ENCODE data around the gene MED26.
A peak's percentile ranks its signal among the peaks of the same experiment; 100 is the strongest.

The MED26 gene

GRCh38 chr19:16641695-16642094 is 13.7 kb upstream of the MED26 start:
- TF ChIP-seq CTCF (IDR thresholded peaks at IDR 0.05; ENCODE audit: insufficient read depth, low read length, poor library complexity, severe bottlenecking), result no peak
- no peak overlapping the region for H3K4me3 ChIP-seq (replicated peaks; ENCODE audit: low read depth, low read length)
- H3K36me3 ChIP-seq (ENCODE audit: control insufficient read depth, insufficient read depth, low read length), result peaks cover 22% of the 10 kb centered on the region
- no peaks in the 10 kb centered on the region for H3K27me3 ChIP-seq (replicated peaks; ENCODE audit: control insufficient read depth, insufficient read depth, low read length)
- DNase-seq (ENCODE audit: extremely low read depth, insufficient read length), result no peak

- Histone ChIP-seq H3K36me3 (ENCODE audit: control insufficient read depth, insufficient read depth, low read length) (peaks cover 22% of the 10 kb centered on the region), H3K4me3 (replicated peaks; ENCODE audit: low read depth, low read length) (no peak overlapping the region), H3K27me3 (replicated peaks; ENCODE audit: control insufficient read depth, insufficient read depth, low read length) (no peaks in the 10 kb centered on the region)
- DNase-seq (ENCODE audit: extremely low read depth, insufficient read length), result no peak
- no peak for TF ChIP-seq CTCF (IDR thresholded peaks at IDR 0.05; ENCODE audit: insufficient read depth, low read length, poor library complexity, severe bottlenecking)
Observed at GRCh38 chr19:16640951-16641350, 12.9 kb upstream of the MED26 start.

- no peak for DNase-seq (ENCODE audit: extremely low read depth, insufficient read length)
- Histone ChIP-seq H3K36me3 (ENCODE audit: control insufficient read depth, insufficient read depth, low read length) (peaks cover 22% of the 10 kb centered on the region), H3K4me3 (replicated peaks; ENCODE audit: low read depth, low read length) (no peak overlapping the region), H3K27me3 (replicated peaks; ENCODE audit: control insufficient read depth, insufficient read depth, low read length) (no peaks in the 10 kb centered on the region)
- TF ChIP-seq CTCF (IDR thresholded peaks at IDR 0.05; ENCODE audit: insufficient read depth, low read length, poor library complexity, severe bottlenecking), result no peak
Observed at GRCh38 chr19:16638666-16639065, 10.7 kb upstream of the MED26 start.

GRCh38 chr19:16637535-16637934 is 9.5 kb upstream of the MED26 start:
- Histone ChIP-seq H3K36me3 (ENCODE audit: control insufficient read depth, insufficient read depth, low read length) (peaks cover 17% of the 10 kb centered on the region), H3K27me3 (replicated peaks; ENCODE audit: control insufficient read depth, insufficient read depth, low read length) (no peaks in the 10 kb centered on the region), H3K4me3 (replicated peaks; ENCODE audit: low read depth, low read length) (no peak overlapping the region)
- no peak for TF ChIP-seq CTCF (IDR thresholded peaks at IDR 0.05; ENCODE audit: insufficient read depth, low read length, poor library complexity, severe bottlenecking)
- no peak for DNase-seq (ENCODE audit: extremely low read depth, insufficient read length)

- Histone ChIP-seq H3K4me3 (replicated peaks; ENCODE audit: low read depth, low read length) (no peak overlapping the region), H3K36me3 (ENCODE audit: control insufficient read depth, insufficient read depth, low read length) (peaks cover 8% of the 10 kb centered on the region)
- no peak for TF ChIP-seq CTCF (IDR thresholded peaks at IDR 0.05; ENCODE audit: insufficient read depth, low read length, poor library complexity, severe bottlenecking)
Observed at GRCh38 chr19:16631465-16631864, 3.5 kb upstream of the MED26 start.

GRCh38 chr19:16628984-16629691 is 1.1 kb upstream of the MED26 start:
- peak overlapping the region; percentile 90 for H3K4me3 ChIP-seq (replicated peaks; ENCODE audit: low read depth, low read length)
- no peaks in the 10 kb centered on the region for H3K27me3 ChIP-seq (replicated peaks; ENCODE audit: control insufficient read depth, insufficient read depth, low read length)
- no peak for DNase-seq (ENCODE audit: extremely low read depth, insufficient read length)
- peaks cover 7% of the 10 kb centered on the region for H3K36me3 ChIP-seq (ENCODE audit: control insufficient read depth, insufficient read depth, low read length)
- TF ChIP-seq CTCF (IDR thresholded peaks at IDR 0.05; ENCODE audit: insufficient read depth, low read length, poor library complexity, severe bottlenecking), result no peak

More at GRCh38 chr19:16631465-16631864, 3.5 kb upstream of the MED26 start:
- H3K27me3 ChIP-seq (replicated peaks; ENCODE audit: control insufficient read depth, insufficient read depth, low read length), result no peaks in the 10 kb centered on the region
- no peak for DNase-seq (ENCODE audit: extremely low read depth, insufficient read length)
